Non-pigmented ciliary epithelial cell (primary cell): ENCODE data around the gene ARRB1.
"Not testable (repeated sequence)": the region's sequence is repeated elsewhere in the genome, so short reads cannot be mapped to it uniquely, and the experiment has no call there.

Source experiments
- DNase-seq: peaks from one replicate; pipeline ENCODE4 v3.0.0-alpha.2; 2010; ENCODE audit warnings: low read depth

Gene ARRB1

GRCh38 chr11:75351541-75351790 is at the start of gene ARRB1:
ARRB1 (minus strand) TSS chr11:75351661; CDS start chr11:75351607, 54 bp downstream.
- DNase-seq = no peak

- no peak for DNase-seq
These were observed 48.8 kb upstream of the ARRB1 start for GRCh38 chr11:75400146-75400865.

- DNase-seq = peak; percentile 60
These were observed 48.1 kb upstream of the ARRB1 start, which contains the start of gene RPS3 for GRCh38 chr11:75399344-75400145. RPS3 (plus strand) TSS chr11:75399518; CDS start chr11:75399548, 30 bp downstream.

- DNase-seq = no peak
These were observed 47.4 kb upstream of the ARRB1 start for GRCh38 chr11:75398906-75399305.

GRCh38 chr11:75394085-75394840 is 42.8 kb upstream of the ARRB1 start:
- DNase-seq = no peak

GRCh38 chr11:75389925-75390324 is 38.5 kb upstream of the ARRB1 start:
- DNase-seq = no peak

GRCh38 chr11:75389276-75389605 is 37.8 kb upstream of the ARRB1 start:
- DNase-seq = no peak

- peak; percentile 47 for DNase-seq
These were observed 37.2 kb upstream of the ARRB1 start for GRCh38 chr11:75388386-75389275.

GRCh38 chr11:75387736-75388294 is 36.4 kb upstream of the ARRB1 start:
- DNase-seq = no peak

GRCh38 chr11:75386942-75387630 is 35.6 kb upstream of the ARRB1 start:
- no peak for DNase-seq

- DNase-seq = no peak
These were observed 33.1 kb upstream of the ARRB1 start for GRCh38 chr11:75384438-75385080.

- DNase-seq = no peak
These were observed 31.8 kb upstream of the ARRB1 start for GRCh38 chr11:75383246-75383645.

GRCh38 chr11:75380716-75381420 is 29.4 kb upstream of the ARRB1 start:
- DNase-seq = no peak

GRCh38 chr11:75380245-75380644 is 28.8 kb upstream of the ARRB1 start:
- no peak for DNase-seq

GRCh38 chr11:75378776-75379175 is 27.3 kb upstream of the ARRB1 start:
- not testable (repeated sequence) for DNase-seq

GRCh38 chr11:75376175-75376574 is 24.7 kb upstream of the ARRB1 start:
- DNase-seq = no peak

GRCh38 chr11:75375626-75376025 is 24.2 kb upstream of the ARRB1 start:
- no peak for DNase-seq

GRCh38 chr11:75374646-75375045 is 23.2 kb upstream of the ARRB1 start:
- DNase-seq = no peak

- no peak for DNase-seq
These were observed 21.7 kb upstream of the ARRB1 start for GRCh38 chr11:75373201-75373600.
